Left renal pelvis (tissue), 4 donors: ENCODE results near the gene VPS51. TPM values are rescaled to one million over a fixed set of nuclear protein-coding genes. Genes with fewer than 3 reads are reported as not detected.
"Not testable (repeated sequence)": the region's sequence is repeated elsewhere in the genome, so short reads cannot be mapped to it uniquely, and the experiment has no call there.

Experiments
- DNase-seq, 4 donors: peaks; one replicate each; pipeline ENCODE4 v3.0.0-alpha.2; 2013; ENCODE audit warnings: low read depth in 4 of 4, low spot score in 3 of 4
- polyA plus RNA-seq, 4 donors: library from polyadenylated mRNA; unstranded; fragments of 120-200 nt; gene quantifications; one replicate each; pipeline ENCODE4 v1.2.1, GENCODE V29; 2013; ENCODE audit not compliant: insufficient read length in 4 of 4

VPS51 gene
- polyA plus RNA-seq, 4 donors = 87.3 to 152 (median 103) TPM

DNA sequence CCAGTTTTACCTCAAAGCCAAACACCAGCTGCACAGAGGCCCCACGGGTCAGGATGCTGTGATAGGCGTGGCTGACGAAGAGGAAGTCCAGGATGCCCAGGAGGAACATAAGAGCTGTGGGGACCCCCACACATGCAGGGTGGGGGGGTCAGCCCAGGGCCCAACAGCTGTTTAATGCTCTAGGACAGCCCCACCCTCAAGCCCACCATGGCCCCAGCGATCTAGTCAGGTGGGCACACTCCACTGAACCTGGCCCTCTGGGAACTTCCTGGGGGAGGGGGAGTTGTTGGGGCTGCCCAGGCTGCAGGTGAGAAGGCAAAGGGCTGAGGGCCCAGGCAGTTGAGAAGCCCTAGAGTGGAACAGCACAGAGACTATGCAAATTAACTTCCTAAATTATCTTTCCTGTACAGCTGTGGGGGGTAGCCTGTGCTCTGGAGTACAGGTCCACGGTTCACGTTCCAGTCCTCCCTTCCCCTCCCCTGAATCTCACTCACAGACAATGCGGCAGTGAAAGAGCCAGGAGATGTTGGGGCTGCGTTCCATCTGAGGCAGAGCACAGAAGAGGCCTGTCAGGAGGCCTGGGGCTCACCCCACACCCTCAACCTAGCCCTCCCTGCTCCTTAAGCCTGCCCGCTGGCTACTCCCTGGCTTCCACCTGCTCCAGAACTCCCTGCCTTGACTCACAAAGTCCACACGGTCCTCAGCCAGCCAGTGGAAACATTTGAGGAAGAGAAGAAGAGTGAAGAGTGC lies 36.4 kb downstream of the VPS51 start:
- DNase-seq = no peak

- DNase-seq = no peak
These were observed 37.1 kb downstream of the VPS51 start for GRCh38 chr11:65132988-65133700.

- DNase-seq = no peak
These were observed 37.7 kb downstream of the VPS51 start for GRCh38 chr11:65133724-65134123.

DNA sequence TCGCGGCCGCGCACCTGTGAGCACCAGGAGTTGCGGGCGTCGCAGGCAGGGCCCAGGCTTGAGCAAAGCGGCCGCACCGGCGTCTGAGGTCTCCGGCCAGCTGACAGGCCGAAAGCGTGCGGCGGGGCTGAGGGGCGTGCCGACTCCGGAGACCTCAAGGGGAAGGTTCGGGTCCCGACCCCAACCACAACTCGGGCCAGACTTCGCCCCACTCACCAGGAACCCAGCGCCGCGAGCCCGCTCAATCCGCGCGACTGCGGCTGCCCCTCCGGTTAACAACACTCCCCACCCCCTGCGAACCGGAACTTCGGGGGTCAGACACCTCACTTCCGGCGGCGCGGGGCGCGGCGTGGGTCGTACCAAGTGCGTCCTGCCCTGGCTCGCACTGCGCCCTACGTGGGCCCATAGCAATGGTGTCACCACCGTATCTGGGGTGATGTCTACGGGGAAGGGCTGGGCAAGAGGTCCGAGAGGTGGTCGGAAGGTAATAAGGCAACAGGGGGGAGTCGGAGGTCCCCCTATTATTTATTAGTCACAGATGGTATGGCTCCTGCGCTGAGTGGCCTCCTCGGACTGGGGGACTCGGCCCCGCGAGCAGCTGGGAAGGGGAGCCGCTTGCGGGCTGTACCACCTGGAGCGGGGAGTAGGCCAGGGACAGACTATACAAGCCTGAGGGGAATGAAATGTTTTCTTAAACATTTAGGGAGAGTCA lies 38.4 kb downstream of the VPS51 start, which contains the start of gene SYVN1:
Gene SYVN1, minus strand, starts transcription at position 280 of the 712 bp plus-strand sequence. CDS start 918 bp downstream, outside the sequence.
- peak in 2 of 4 donors; percentile 81 to 91 for DNase-seq

DNA sequence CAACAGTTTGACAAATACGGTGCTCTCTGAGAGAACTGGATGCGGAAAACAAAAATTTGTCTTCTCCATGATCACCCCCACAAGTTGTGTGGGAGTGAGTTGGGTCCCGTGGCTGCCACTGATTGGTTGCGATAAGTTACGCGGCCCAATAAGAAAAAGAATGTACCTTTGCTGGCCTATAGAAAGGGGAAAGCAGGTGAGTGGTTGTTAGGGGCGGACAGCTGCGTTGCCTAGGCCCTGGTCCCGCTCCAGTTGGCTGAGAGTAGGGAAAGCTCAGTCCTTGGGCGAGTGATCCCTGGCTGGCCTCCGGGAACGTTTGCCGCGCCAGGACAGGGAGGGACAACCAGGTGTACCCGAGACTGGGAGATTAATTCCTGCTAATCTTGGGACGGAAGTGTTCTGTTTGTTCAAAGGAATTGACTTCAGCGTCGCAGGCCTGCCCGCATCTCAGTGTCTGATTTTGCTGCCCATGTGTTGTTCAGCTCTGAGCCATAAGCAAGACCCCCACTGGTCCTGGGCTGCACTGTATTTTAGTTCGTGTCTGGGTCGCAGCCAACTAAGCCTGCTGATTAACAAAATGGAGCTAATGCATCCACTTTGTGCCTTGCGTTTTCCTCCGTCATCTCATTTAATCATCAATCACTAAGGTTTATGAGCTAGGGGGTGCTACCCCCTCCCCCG lies 39.1 kb downstream of the VPS51 start:
- DNase-seq = peak in 3 of 4 donors; percentile 89 to 92 (median 91)

GRCh38 chr11:65135633-65136145 lies 39.7 kb downstream of the VPS51 start:
- no peak for DNase-seq

DNA sequence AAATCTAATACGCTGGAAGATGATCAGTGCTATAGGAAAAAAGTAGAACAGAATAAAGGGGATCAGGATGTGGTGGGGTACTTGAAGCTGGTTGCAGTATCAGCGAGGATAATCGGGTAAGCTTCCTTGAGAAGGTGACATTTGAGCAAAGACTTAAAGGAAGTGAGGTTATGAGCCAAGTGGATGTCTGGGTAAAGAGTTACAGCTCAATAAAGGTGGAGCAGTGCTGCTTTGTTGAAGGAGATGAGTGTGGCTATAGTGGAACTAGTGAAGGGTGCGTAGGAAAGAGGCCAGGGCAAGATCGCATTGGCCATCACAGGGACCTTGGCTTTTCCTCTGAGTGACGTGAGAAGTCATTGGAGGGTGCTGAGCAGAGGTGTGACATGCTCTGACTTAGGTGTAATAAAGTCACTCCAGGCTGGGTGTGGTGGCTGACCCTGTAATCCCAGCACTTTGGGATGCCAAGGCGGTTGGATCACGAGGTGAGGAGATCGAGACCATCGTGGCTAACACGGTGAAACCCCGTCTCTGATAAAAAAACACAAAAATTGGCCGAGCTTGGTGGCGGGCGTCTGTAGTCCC lies 40.6 kb downstream of the VPS51 start:
- no peak for DNase-seq

DNA sequence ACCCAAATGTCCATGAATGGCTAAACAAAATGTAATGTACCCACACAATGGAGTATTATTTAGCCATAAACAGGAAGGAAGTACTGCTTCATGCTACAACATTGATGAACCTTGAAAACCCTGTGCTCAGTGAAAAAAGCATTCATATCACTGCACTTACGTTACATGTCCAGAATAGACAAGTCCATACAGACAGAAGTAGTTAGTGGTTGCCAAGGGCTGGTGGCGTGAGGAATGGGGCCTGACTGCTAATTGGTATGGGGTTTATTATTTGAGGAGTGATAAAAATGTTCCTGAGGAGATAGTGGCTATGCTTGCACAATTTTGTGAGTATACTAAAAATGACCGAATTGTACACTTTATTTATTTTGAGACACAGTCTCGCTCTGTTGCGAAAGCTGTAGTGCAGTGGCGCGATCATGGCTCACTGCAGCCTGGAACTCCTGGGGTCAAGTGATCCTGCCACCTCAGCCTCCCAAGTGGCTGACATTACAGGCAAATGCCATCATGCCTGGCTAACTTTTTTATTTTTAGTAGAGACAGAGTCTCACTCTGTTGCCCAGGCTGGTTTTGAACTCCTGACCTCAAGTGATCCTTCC lies 46.0 kb downstream of the VPS51 start:
- no peak for DNase-seq

DNA sequence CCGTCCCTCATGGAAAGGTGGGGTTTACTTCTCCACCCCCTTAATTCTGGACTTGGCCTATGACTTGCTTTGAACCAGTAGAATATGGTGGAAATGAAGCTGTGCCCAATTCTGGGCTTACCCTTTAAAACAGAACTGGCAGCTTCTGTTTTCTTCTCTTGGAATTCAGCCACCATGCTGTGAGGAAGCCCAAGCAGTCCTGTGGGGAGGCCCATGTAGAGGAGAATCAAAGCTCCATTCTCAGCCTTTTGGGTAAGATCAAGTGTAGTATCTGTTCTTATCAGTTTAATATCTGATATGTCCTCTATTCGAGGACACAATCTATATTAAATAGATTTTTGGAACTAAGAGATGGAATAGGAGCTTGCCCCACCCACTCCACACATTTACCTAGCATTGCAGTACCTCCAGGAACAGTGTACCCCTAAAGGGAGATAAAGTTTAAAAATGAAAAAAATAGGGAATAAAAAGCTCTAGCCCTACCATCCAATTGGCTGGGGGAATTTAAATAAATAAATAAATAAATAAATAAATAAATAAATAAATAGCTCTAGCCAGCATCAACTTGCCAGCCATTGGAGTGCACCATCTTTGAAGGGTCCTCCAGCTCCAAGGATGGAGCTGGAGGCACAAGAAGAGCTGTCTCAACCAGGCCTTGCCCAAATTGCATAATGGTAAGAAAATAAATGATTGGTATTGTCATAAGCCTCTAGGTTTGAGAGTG lies 51.5 kb downstream of the VPS51 start:
- no peak for DNase-seq

- DNase-seq = no peak
These were observed 52.6 kb downstream of the VPS51 start for GRCh38 chr11:65148657-65149056.

DNA sequence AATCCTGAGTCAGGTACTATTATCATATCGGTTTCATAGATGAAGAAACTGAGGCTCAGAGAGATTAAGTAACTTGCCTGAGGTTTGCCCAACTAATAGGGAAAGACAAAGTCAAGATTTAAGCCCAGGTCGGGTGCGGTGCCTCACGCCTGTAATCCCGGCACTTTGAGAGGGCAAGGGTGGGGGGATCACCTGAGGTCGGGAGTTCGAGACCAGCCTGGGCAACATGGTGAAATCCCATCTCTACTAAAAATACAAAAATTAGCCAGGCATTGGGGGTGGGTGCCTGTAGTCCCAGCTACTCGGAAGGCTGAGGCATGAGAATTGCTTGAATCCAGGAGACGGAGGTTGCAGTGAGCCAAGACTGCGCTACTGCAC lies 54.1 kb downstream of the VPS51 start:
- DNase-seq = not testable (repeated sequence)

GRCh38 chr11:65150509-65151299 lies 54.7 kb downstream of the VPS51 start:
- DNase-seq = peak in 1 of 4 donors; percentile 29

GRCh38 chr11:65151331-65151899 lies 55.4 kb downstream of the VPS51 start:
- DNase-seq = no peak

GRCh38 chr11:65152122-65152521 lies 56.1 kb downstream of the VPS51 start:
- DNase-seq = no peak

GRCh38 chr11:65156256-65156655 lies 60.2 kb downstream of the VPS51 start:
- DNase-seq = no peak

GRCh38 chr11:65156926-65157325 lies 60.9 kb downstream of the VPS51 start:
- DNase-seq = no peak

DNA sequence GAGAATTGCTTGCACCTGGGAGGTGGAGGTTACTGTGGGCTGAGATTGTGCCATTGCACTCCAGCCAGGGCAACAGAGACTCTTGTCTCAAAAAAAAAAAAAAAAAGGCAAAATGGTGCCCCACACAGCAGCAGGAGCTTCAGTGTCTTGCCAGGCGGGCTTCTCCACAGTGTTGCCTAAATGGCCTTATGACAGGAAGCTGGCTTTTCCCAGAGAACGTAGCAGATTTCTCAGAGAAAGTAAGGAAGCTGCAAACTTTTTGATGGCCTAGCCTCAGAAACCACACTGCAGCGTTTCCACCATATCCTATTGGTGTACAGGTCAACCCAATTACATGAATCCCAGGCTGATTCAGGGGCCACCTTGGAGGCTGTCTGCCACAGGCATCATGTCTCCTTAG lies 61.3 kb downstream of the VPS51 start:
- DNase-seq = no peak

GRCh38 chr11:65159012-65159411 lies 63.0 kb downstream of the VPS51 start:
- DNase-seq = no peak
